OCI-LY1 (cell line): ENCODE measurements around the gene MAN2B2.

Source experiments
- EZH2 ChIP-seq: fragments of 200-600 bp; sonication (generic), shearing (Covaris generic); IDR thresholded peaks from 2 replicates; pipeline ENCODE4 v1.8.0; 2017; ENCODE audit warnings: borderline replicate concordance, mixed run types, mild to moderate bottlenecking, antibody characterized with exemption, low read length, moderate library complexity, mixed read lengths
- TF ChIP-seq, protein P1 (sequence below): fragments of 200-600 bp; sonication (generic), shearing (Covaris generic); IDR thresholded peaks from 2 replicates; pipeline ENCODE4 v1.5.1; 2017; ENCODE audit warnings: mild to moderate bottlenecking, antibody characterized with exemption, low read length, moderate library complexity, mixed read lengths

- TF ChIP-seq, protein P1, sequence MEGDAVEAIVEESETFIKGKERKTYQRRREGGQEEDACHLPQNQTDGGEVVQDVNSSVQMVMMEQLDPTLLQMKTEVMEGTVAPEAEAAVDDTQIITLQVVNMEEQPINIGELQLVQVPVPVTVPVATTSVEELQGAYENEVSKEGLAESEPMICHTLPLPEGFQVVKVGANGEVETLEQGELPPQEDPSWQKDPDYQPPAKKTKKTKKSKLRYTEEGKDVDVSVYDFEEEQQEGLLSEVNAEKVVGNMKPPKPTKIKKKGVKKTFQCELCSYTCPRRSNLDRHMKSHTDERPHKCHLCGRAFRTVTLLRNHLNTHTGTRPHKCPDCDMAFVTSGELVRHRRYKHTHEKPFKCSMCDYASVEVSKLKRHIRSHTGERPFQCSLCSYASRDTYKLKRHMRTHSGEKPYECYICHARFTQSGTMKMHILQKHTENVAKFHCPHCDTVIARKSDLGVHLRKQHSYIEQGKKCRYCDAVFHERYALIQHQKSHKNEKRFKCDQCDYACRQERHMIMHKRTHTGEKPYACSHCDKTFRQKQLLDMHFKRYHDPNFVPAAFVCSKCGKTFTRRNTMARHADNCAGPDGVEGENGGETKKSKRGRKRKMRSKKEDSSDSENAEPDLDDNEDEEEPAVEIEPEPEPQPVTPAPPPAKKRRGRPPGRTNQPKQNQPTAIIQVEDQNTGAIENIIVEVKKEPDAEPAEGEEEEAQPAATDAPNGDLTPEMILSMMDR: no peak
- no peak for TF ChIP-seq EZH2
Observed at GRCh38 chr4:6601661-6602250, 26.8 kb downstream of the MAN2B2 start.
